ENCODE measurements around the gene BSCL2.

- TF ChIP-seq POLR2A (IDR thresholded peaks at IDR 0.05) (no peak), CTCF (IDR thresholded peaks at IDR 0.05) (no peak)
These were observed 63.0 kb downstream of the BSCL2 start for GRCh38 chr11:62644220-62644619.

All from thyroid gland (tissue), 4 donors.